ENCODE results near the gene SSR1. TPM values are rescaled to one million over a fixed set of nuclear protein-coding genes. Genes with fewer than 3 reads are reported as not detected.

The SSR1 gene
- total RNA-seq, 4 donors from 2014 or later, result 55.9 to 113 (median 74.8) TPM

DNA sequence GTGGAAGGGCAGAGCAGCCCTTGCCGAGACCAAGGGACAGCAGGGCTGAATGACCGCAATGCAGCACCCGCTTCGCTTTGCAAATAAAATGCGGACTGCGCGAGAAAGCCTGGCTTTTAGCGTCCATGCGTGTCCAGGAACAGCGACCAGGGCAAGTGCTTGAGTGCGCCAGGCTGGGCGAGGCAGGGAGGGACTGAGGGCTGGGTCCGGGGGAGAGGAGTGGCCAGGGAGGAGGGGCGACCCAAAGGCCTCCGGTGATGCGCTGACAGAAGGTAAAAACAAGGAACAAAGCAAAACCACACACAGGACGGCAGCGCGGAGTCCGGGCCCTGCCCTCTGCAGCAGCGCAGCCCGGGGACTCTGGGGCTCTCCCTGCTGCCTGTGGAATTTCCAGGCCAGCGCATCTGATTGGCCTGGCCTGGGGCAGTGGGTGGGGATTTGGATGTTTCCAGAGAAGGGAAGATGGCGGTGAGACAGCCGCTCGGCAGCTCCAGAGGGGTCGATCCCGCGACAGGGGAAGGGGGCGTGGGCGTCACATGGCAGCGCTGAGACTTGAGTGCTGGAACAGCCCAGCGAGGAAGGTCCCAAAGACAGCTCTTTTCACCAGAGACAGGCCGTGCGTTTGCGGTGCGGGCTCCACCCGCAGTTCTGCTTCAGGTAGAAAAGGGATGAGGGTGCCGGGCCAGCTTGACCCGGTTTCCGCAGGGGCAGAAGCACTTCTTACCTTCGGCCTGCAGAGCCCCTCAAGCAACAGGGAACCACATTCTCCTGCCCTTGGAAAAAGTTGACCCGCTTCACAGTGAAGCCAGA, 51.8 kb downstream of the SSR1 start:
- TF ChIP-seq POLR2A (IDR thresholded peaks at IDR 0.05), result peak; percentile 16 to 97
- TF ChIP-seq, protein P1, sequence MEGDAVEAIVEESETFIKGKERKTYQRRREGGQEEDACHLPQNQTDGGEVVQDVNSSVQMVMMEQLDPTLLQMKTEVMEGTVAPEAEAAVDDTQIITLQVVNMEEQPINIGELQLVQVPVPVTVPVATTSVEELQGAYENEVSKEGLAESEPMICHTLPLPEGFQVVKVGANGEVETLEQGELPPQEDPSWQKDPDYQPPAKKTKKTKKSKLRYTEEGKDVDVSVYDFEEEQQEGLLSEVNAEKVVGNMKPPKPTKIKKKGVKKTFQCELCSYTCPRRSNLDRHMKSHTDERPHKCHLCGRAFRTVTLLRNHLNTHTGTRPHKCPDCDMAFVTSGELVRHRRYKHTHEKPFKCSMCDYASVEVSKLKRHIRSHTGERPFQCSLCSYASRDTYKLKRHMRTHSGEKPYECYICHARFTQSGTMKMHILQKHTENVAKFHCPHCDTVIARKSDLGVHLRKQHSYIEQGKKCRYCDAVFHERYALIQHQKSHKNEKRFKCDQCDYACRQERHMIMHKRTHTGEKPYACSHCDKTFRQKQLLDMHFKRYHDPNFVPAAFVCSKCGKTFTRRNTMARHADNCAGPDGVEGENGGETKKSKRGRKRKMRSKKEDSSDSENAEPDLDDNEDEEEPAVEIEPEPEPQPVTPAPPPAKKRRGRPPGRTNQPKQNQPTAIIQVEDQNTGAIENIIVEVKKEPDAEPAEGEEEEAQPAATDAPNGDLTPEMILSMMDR (IDR thresholded peaks at IDR 0.05), result no peak
- peak overlapping the region; percentile 11 to 75 (median 45) for H3K4me3 ChIP-seq (replicated peaks in 1 of 3)
- no peaks in the 10 kb centered on the region for H3K9me3 ChIP-seq
- intact Hi-C loops (cut with DNase I), result no loop called here
- 1 to 3% methylated on average over 42 to 43 of the region's 43 CpGs for WGBS, 2 donors
- H3K27ac ChIP-seq, result peak overlapping the region; percentile 77 to 93 (median 85)
- no peaks in the 10 kb centered on the region for H3K27me3 ChIP-seq
- peak; percentile 93 to 94 for DNase-seq
- peaks cover 8 to 27% of the 10 kb centered on the region in 2 donors for H3K4me1 ChIP-seq
- H3K36me3 ChIP-seq, result no peaks in the 10 kb centered on the region

DNA sequence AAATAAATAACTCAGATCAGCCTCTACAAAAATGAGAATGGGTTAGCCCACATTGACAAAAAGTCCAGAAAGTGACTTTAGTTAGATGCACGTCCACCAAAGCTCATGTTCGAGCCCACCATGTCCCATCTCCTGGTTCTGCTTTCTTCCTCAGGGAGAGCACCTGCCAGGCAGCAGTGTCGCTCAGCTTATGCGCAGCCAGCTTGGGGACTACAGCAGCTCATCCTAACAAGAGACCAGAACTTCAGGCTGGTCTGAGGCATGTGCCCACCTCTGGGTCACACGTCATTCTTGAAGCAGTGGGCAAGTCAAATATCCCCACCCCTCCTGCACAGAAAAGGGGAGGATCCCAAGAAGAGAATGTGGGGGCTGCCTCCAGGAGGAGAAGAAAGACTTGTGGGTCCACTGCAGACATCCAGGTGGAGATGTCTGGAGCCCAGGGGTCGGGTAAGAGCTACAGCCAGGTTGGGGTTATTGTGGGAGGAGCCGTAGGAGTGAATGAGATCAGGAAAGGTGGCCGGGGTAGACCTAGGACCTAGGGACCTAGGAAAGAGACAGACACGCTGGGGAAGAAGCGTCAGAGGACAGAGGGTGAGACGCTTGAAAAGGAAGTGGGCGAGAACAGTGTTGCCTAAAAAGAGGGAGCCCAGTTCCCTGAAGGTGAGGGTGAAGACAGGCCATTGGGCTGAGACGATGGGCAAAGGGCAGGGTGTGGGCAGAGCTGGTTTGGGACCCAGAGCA, 52.5 kb downstream of the SSR1 start:
- Histone ChIP-seq H3K27me3 (no peaks in the 10 kb centered on the region), H3K9me3 (no peaks in the 10 kb centered on the region), H3K4me1 (peaks cover 11 to 31% of the 10 kb centered on the region in 2 donors), H3K27ac (peak overlapping the region; percentile 77 to 93 (median 85)), H3K36me3 (no peaks in the 10 kb centered on the region), H3K4me3 (replicated peaks in 1 of 3) (peak overlapping the region in 1 of 3 donors; percentile 75)
- intact Hi-C loops (cut with DNase I), result no loop called here
- no peak for DNase-seq
- WGBS, 2 donors, result 60 to 68% methylated on average over 12 to 13 of the region's 13 CpGs
- TF ChIP-seq, protein P1 (IDR thresholded peaks at IDR 0.05), result no peak
- TF ChIP-seq POLR2A (IDR thresholded peaks at IDR 0.05), result no peak

DNA sequence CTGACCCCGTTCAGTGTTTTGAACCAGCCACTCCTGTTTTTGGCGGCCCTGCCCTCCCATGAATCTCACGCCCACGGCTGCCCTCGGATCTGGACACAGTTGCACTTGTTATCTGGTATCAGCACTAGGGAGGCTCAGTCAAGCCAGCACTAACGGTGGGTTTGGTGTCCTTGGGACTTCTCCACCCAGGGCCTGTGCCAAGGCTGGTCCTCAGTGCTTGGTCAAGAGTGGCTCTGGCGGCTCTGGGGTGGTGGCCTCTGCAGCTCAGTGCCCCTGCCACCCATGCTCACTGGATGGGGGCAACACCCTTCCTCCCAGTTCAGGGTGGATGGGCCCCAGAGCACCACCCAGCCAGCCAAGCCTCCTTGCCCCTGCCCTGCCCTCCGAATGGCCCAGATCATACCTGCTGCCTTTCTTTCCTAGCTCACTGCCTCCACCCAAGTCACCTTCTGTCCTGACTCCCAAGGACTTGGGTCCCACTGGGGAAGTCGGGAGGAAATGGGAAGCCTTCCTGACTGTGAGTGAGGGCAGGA, 54.7 kb downstream of the SSR1 start:
- Histone ChIP-seq H3K9me3 (no peaks in the 10 kb centered on the region), H3K4me3 (replicated peaks in 1 of 3) (no peak overlapping the region), H3K27me3 (no peaks in the 10 kb centered on the region), H3K4me1 (peaks cover 20 to 40% of the 10 kb centered on the region in 2 donors), H3K36me3 (no peaks in the 10 kb centered on the region), H3K27ac (peak overlapping the region in 1 of 3 donors; percentile 24)
- TF ChIP-seq, protein P1 (IDR thresholded peaks at IDR 0.05), result no peak
- TF ChIP-seq POLR2A (IDR thresholded peaks at IDR 0.05), result no peak
- intact Hi-C loops (cut with DNase I), result no loop called here
- peak in 1 of 2 donors; percentile 40 for DNase-seq
- WGBS, 2 donors, result 76 to 85% methylated on average over 8 to 9 of the region's 9 CpGs

DNA sequence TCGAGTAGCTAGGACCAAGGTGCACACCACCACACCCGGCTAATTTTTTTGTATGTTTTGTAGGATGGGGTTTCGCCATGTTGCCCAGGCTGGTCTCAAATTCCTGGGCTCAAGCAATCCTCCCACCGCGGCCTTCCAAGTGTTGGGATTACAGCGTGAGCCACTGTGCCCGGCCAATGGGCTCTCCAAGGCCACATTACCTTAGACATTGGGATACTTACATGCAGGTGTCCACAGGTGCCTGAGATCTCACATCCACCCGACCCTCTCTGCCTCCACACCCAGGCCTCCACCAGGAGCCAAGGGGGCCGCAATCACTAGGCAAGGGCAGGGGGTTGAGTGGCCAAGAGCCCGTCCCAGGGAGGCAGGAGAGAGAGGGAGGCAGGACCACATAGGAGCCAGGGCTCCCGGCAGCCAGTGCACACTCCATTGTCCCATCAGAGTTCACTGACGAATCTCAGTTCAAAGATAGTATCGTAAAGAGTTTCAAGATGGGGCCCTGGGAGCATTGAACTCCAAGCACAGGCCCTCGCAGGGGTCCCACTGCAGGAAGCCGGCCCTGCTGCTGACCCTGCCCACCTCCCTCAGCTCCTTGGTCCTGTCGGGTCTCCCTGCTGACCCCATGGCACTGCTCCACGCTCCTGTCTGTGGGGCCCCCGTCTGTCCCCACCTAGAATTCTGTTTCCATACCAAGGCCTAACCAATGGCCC, 55.3 kb downstream of the SSR1 start:
- Histone ChIP-seq H3K27me3 (no peaks in the 10 kb centered on the region), H3K9me3 (no peaks in the 10 kb centered on the region), H3K4me3 (replicated peaks in 1 of 3) (no peak overlapping the region), H3K4me1 (peaks cover 20 to 40% of the 10 kb centered on the region in 2 donors), H3K36me3 (no peaks in the 10 kb centered on the region), H3K27ac (no peak overlapping the region)
- TF ChIP-seq, protein P1 (IDR thresholded peaks at IDR 0.05), result no peak
- TF ChIP-seq POLR2A (IDR thresholded peaks at IDR 0.05), result no peak
- intact Hi-C loops (cut with DNase I), result no loop called here
- DNase-seq, result no peak
- 92 to 94% methylated on average over 18 of the region's 18 CpGs for WGBS, 2 donors

Measured in thyroid gland (tissue), 4 donors.